HEK293 (cell line): ENCODE data around the gene UBA52.

Source experiments
- CTCF ChIP-seq: fragments of 450-650 bp; formaldehyde crosslinking; IDR thresholded peaks from 2 replicates; pipeline ENCODE4 v1.5.1; 2016; ENCODE audit warnings: missing biosample characterization, missing genetic modification characterization
- GLI2 ChIP-seq: fragments of 450-650 bp; formaldehyde crosslinking; IDR thresholded peaks from 2 replicates; pipeline ENCODE4; 2017; ENCODE audit warnings: missing biosample characterization, missing genetic modification characterization, low read depth, borderline replicate concordance
- HIC1 ChIP-seq: fragments of 450-650 bp; formaldehyde crosslinking; IDR thresholded peaks from 2 replicates; pipeline ENCODE4 v1.5.1; 2016; ENCODE audit warnings: missing biosample characterization, missing genetic modification characterization
- IKZF3 ChIP-seq: fragments of 450-650 bp; IDR thresholded peaks from 2 replicates; pipeline ENCODE4 v1.5.0; 2018; ENCODE audit warnings: missing biosample characterization, mild to moderate bottlenecking, missing genetic modification characterization, moderate library complexity
- KLF8 ChIP-seq: fragments of 450-650 bp; formaldehyde crosslinking; IDR thresholded peaks from 2 replicates; pipeline ENCODE4 v1.5.1; 2016; ENCODE audit warnings: missing biosample characterization, missing genetic modification characterization
- KLF9 ChIP-seq: fragments of 450-650 bp; formaldehyde crosslinking; IDR thresholded peaks from 2 replicates; pipeline ENCODE4 v1.5.1; 2016; ENCODE audit warnings: missing biosample characterization, missing genetic modification characterization, low read depth
- MZF1 ChIP-seq: fragments of 450-650 bp; formaldehyde crosslinking; IDR thresholded peaks from 2 replicates; pipeline ENCODE4 v1.5.1; 2017; ENCODE audit warnings: missing biosample characterization, missing genetic modification characterization, borderline replicate concordance
- ZNF133 ChIP-seq: fragments of 450-650 bp; formaldehyde crosslinking; IDR thresholded peaks from 2 replicates; pipeline ENCODE4 v1.5.1; 2016; ENCODE audit warnings: missing biosample characterization, missing genetic modification characterization
- ZNF2 ChIP-seq: fragments of 450-650 bp; formaldehyde crosslinking; IDR thresholded peaks from 2 replicates; pipeline ENCODE4 v1.5.1; 2016; ENCODE audit warnings: missing biosample characterization, missing genetic modification characterization
- ZNF280D ChIP-seq: fragments of 450-650 bp; formaldehyde crosslinking; IDR thresholded peaks from 2 replicates; pipeline ENCODE4 v1.5.1; 2016; ENCODE audit warnings: missing biosample characterization, missing genetic modification characterization
- ZNF350 ChIP-seq: fragments of 450-650 bp; formaldehyde crosslinking; IDR thresholded peaks from 2 replicates; pipeline ENCODE4 v1.5.0; 2017; ENCODE audit warnings: missing biosample characterization, mild to moderate bottlenecking, missing genetic modification characterization
- ZNF366 ChIP-seq: fragments of 450-650 bp; formaldehyde crosslinking; conservative IDR thresholded peaks from 2 replicates; pipeline ENCODE4 v1.5.1; 2016; ENCODE audit warnings: missing biosample characterization, missing genetic modification characterization
- ZNF449 ChIP-seq: fragments of 450-650 bp; formaldehyde crosslinking; IDR thresholded peaks from 2 replicates; pipeline ENCODE4 v1.5.1; 2017; ENCODE audit warnings: missing biosample characterization, mild to moderate bottlenecking, missing genetic modification characterization, moderate library complexity
- ZNF692 ChIP-seq: fragments of 450-650 bp; formaldehyde crosslinking; IDR thresholded peaks from 2 replicates; pipeline ENCODE4 v1.5.1; 2016; ENCODE audit warnings: missing biosample characterization, missing genetic modification characterization
- ZNF837 ChIP-seq: fragments of 450-650 bp; formaldehyde crosslinking; IDR thresholded peaks from 2 replicates; pipeline ENCODE4 v1.5.1; 2016; ENCODE audit warnings: missing biosample characterization, missing genetic modification characterization

The UBA52 gene

GRCh38 chr19:18589380-18590272 is 18.0 kb downstream of the UBA52 start (continued):
- TF ChIP-seq ZNF449 (tag by site-specific recombination) (peak; percentile 62; the same call in 1 of the 2 replicates), GLI2 (no peak), CTCF (tag by site-specific recombination) (peak; percentile 81), ZNF837 (tag by site-specific recombination) (no peak), ZNF133 (no peak), KLF9 (peak; percentile 42), ZNF280D (tag by site-specific recombination) (no peak), ZNF366 (tag by site-specific recombination) (peak; percentile 40; the same call in 1 of the 2 replicates), IKZF3 (peak; percentile 96), ZNF350 (tag by site-specific recombination) (no peak), ZNF2 (tag by site-specific recombination) (0 out of 2 replicates have a peak, but pooled peaks have one; percentile 8), HIC1 (no peak), MZF1 (tag by site-specific recombination) (no peak), ZNF692 (tag by site-specific recombination) (peak; percentile 59; the same call in 1 of the 2 replicates), KLF8 (tag by site-specific recombination) (peak; percentile 27; the same call in 1 of the 2 replicates)
